ENCODE data around the gene LPAR1.

GRCh38 chr9:111065414-111065813 lies 27.1 kb upstream of the LPAR1 start:
- TF ChIP-seq CTCF (IDR thresholded peaks at IDR 0.05) (no peak), PRDM15 (CRISPR knock-in tag; IDR thresholded peaks at IDR 0.05) (no peak), HMGXB4 (CRISPR knock-in tag; IDR thresholded peaks at IDR 0.05) (no peak), ZNF317 (CRISPR knock-in tag; IDR thresholded peaks at IDR 0.05; ENCODE audit: borderline replicate concordance, low read depth) (no peak), TP53 (CRISPR knock-in tag; IDR thresholded peaks at IDR 0.05) (no peak)
